Measurements from ENCODE around the gene ZMYND8.

Gene ZMYND8

GRCh38 chr20:47330933-47331708 is 25.4 kb downstream of the ZMYND8 start:
- no peak for TF ChIP-seq ZFX (IDR thresholded peaks at IDR 0.05; ENCODE audit: borderline replicate concordance)
- no peak for TF ChIP-seq CTCF (IDR thresholded peaks at IDR 0.05)
- H3K27ac ChIP-seq = no peak overlapping the region

- TF ChIP-seq ZFX (IDR thresholded peaks at IDR 0.05; ENCODE audit: borderline replicate concordance) = no peak
- TF ChIP-seq CTCF (IDR thresholded peaks at IDR 0.05) = no peak
These were observed 26.4 kb downstream of the ZMYND8 start for GRCh38 chr20:47330071-47330470.

GRCh38 chr20:47328129-47328528 is 28.4 kb downstream of the ZMYND8 start:
- TF ChIP-seq ZFX (IDR thresholded peaks at IDR 0.05; ENCODE audit: borderline replicate concordance) = no peak
- TF ChIP-seq CTCF (IDR thresholded peaks at IDR 0.05) = no peak
- no peak overlapping the region for H3K27ac ChIP-seq

More at GRCh38 chr20:47330071-47330470, 26.4 kb downstream of the ZMYND8 start:
- H3K27ac ChIP-seq = no peak overlapping the region

- no peak overlapping the region for H3K27ac ChIP-seq
- TF ChIP-seq ZFX (IDR thresholded peaks at IDR 0.05; ENCODE audit: borderline replicate concordance) = no peak
- TF ChIP-seq CTCF (IDR thresholded peaks at IDR 0.05) = no peak
These were observed 28.8 kb downstream of the ZMYND8 start for GRCh38 chr20:47327711-47328110.

- TF ChIP-seq CTCF (IDR thresholded peaks at IDR 0.05) (no peak), ZFX (IDR thresholded peaks at IDR 0.05; ENCODE audit: borderline replicate concordance) (no peak)
- peak overlapping the region; percentile 18; the same call in 1 of the 2 replicates for H3K27ac ChIP-seq
These were observed 29.7 kb downstream of the ZMYND8 start for GRCh38 chr20:47326658-47327268.

- TF ChIP-seq CTCF (IDR thresholded peaks at IDR 0.05) (no peak), ZFX (IDR thresholded peaks at IDR 0.05; ENCODE audit: borderline replicate concordance) (no peak)
- no peak overlapping the region for H3K27ac ChIP-seq
These were observed 31.3 kb downstream of the ZMYND8 start for GRCh38 chr20:47325242-47325641.
